Fibroblast of gingiva (primary cell): ENCODE results near the gene C4BPB.

ENCODE experiments used
- DNase-seq: peaks from one replicate; pipeline ENCODE4 v3.0.0-alpha.2; 2011; ENCODE audit warnings: low read depth

Gene C4BPB

DNA sequence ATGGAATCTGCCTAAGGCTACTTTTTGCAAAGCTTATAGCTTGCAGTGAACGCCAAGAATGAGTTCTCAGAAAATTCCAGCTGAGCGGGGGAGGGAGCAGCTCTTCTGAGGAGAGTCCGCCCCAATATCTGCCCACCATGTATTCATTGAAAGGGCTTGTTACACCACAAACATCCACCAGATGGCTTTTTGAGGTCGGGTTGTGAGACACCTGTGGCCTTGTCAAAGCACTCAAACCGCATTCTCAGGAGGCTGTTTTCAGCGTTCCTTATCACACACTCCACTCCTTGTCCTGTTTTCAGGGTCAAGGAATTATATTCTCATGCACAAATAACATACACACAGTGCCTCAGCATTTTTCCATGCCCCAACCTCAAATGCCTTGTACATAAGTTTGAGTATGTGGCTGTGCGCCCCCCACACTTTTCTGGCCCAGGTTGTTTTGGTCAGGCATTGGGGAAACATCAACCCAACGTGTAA is 3.9 kb upstream of the C4BPB start:
- DNase-seq: peak; percentile 26

DNA sequence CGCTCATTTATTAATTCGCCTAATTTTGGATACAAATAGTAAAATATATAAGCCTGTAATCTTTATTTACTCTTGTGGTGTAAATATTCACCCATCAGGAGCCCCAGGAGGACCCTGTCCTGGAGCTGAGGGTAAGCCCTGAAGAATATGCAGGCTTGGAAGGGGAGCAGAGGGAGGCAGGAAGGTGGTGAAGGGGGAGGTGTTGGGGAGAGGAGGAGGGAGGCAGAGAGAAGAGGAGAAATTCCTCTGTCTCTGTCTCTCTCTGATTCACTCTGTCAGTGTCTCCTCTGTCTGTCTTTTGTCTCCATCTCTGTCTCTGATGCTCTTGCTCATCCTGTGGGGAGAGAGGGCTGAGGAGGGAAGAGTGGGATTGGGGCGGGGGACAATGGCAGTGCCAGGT is 2.8 kb upstream of the C4BPB start:
- no peak for DNase-seq

DNA sequence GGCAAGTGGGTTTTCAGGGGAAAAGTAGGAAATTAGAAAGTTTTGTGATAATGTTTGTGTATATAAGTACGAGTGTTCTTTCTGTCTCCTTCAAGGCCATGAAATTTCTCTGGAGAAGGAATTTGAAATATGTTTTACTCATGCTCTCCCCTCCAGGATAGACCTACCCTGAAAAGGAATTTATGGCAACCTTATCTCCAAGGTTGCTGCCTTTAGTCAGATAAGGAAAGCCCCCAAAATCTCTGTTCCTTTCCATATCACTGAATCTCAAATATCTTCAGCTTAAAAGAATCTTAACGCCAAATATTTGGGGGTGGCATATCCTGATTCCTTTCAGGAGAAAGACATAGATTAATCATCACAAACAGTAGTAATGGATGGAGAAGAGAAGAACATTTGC is 499 bp upstream of the C4BPB start:
- no peak for DNase-seq

DNA sequence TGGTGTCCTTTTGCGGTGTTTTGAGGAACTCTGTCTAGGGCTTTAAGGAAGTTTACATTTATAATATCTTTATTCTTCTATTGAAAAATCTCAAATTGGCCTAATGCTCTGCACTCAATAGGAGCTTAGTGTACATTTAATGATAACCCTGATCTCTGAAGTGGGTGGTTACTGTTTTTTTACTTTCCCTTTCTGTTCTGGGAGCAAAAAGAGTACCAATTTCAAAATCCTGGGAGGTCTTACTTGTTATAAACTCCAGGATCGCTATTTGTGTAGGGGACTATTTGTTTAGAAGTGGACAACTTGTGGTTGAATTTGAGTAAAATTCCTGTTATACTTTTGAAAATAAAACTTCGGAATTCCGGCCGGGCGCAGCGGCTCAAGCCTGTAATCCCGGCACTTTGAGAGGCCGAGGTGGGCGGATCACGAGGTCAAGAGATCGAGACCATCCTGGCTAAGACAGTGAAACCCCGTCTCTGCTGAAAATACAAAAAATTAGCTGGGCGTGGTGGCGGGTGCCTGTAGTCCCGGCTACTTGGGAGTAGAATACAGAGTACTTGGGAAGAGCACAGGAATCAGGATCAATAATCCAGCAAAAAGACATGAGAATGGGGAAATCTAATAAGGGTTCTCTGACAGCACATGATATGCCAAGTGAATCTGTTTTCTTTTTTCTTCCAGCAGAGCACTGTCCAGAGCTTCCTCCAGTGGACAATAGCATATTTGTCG is 1.1 kb downstream of the C4BPB start:
- no peak for DNase-seq

DNA sequence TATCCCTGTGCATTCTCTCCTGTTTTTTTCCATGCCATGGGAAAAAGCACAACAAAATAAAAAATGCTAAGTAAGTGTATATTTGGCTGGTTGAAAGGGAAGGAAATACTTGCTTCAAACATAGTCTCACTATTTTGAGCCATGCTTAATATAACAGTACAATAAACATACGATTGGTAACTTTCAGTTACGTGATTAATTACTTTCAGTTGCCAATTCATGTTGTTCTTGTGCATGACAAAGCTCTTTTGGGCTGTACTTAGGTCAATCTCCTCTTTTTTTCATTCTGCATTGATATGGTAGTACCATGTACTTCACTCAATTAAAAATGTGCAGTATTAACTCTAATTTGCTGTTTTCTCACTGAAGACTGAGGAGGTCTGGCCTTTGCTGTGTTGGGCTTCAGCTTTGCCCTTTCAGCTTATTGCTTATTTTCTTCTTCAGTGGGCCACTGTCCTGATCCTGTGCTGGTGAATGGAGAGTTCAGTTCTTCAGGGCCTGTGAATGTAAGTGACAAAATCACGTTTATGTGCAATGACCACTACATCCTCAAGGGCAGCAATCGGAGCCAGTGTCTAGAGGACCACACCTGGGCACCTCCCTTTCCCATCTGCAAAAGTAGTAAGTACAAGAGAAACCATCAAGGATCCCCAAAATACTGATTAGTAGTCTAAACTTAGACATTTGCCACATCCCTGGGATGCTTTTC is 2.7 kb downstream of the C4BPB start:
- DNase-seq: no peak

DNA sequence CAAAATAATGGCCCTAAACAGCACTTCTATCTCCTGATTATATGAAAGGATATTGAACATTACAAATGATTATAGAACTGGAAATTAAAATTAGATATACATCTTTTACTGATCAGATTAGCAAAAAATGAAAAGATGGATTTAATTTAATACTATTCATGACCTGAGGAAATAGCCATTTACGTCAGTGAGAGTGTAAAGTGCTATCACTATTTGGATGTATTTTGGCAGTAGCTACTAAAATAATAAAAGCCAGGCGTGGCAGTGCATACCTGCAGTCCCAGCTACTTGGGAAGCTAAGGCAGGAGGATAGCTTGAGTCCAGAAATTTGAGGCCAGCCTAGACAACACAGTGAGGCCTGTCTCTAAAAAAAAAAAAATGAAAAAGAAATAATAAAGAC is 5.3 kb downstream of the C4BPB start:
- no peak for DNase-seq

DNA sequence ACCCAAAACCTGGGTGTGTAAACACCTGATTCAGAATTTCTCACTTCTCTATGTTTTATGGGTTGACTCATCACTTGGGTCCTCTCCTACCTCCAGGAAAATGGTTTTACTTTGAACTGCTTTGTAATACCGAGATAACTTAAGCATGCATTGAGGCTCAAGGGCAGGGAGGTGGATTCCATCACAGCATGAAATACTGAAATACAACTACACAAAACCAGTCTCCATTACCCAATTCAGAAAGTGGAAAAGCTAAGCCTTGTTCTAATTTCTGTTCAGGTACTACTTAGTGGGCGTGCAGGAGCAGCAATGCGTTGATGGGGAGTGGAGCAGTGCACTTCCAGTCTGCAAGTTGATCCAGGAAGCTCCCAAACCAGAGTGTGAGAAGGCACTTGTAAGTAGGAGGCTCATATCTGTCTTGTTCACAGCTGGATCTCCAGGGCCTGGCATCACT is 9.2 kb downstream of the C4BPB start:
- no peak for DNase-seq

DNA sequence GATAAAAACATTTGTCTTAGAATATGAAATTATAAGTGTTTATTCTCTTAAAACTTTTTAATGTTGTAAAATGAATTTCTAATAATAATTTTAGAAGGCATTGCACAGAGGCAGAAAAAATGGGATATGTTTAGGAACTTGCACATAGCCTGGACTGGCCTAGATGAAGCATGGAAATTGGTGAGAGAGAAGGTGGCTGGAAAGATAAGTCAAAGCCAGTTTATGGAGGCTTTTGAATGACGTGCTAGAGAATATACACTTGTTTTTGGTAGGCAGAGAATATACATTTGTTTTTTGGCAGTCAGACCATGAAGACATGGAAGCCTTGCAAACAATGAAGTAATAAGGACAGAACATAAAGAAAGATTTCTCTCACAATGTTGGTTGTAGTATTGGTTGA is 13.1 kb downstream of the C4BPB start:
- no peak for DNase-seq

DNA sequence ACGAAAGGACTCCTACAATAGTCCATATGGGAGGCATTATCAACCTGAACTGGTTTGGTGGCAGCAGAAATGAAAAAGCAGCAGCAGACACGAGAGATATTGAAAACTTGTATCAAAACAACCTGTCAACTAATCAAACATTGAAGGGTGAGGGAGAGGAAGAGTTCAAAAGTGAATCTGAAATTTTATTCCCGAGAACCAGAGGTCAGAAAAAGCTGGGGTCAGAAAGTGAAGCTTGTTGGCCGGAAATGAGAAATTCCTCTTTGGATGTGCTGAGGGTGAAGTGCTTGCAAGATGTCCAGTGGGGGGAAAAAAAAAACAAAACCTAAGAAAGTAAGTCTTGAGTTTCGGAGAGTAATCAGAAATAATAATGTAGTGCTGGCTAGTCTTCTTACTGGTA is 13.5 kb downstream of the C4BPB start:
- no peak for DNase-seq

DNA sequence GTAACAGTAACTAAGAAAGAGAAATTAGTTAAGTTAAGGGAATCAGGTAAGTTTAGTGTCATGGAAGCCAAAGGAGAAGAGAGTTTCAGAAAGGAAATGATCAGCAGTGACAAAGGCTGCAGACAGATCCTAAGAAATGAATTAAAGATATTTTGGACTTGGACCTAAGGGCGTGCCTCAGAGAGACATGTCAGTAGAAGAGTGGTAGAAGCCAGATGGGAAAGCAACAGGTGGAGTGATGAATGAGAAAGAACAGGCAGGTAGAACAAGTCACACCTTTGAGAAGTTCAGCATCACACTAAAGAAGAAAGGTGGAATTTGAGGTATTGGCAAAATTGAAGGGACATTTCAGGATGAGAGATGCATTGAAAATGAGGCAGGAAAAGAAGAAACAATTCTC is 14.0 kb downstream of the C4BPB start:
- DNase-seq: no peak

DNA sequence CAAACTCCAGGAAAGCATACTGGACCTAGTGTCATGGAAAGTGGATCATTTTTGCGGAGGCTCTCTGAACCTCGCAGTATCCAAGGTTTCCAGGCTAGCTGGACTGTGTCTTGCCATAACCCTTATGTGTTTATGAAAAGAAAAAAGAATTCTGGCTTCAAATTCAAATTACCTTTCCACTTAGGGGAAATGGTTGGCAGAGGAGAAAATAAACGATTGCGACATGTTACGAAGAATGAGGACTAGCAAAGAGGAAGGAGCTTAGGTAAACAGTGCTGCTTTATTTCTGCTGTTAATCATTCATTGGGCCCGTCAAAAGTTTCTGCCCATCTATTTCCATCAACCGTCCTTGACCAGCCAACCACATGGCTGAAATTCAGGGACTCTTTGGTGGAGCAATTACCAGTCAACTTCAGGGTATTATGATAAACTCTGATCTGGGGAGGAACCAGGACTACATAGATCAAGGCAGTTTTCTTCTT is 15.3 kb downstream of the C4BPB start, which contains the start of gene C4BPA:
Gene C4BPA, plus strand, starts transcription at position 342 of the 482 bp plus-strand sequence. CDS start 8,793 bp downstream, outside the sequence.
- DNase-seq: no peak

DNA sequence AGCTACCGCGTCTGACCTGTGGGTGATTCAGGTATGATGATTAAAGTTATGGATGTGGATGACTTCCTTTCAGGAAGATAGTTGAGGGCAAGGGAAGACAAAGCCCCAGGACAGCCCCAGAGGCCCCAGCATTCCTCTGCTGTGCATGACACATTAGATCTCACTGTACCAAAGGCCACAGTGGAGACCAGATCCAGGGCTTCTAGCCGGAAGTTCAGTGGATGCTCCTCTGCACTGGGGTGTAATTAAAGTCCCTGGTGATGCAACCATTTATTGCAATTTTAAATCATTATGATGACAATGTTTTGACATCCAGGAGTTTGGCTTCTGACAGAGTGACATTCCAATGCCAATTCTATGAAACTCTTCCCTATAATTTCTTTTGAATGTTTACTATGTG is 20.3 kb downstream of the C4BPB start:
- no peak for DNase-seq

DNA sequence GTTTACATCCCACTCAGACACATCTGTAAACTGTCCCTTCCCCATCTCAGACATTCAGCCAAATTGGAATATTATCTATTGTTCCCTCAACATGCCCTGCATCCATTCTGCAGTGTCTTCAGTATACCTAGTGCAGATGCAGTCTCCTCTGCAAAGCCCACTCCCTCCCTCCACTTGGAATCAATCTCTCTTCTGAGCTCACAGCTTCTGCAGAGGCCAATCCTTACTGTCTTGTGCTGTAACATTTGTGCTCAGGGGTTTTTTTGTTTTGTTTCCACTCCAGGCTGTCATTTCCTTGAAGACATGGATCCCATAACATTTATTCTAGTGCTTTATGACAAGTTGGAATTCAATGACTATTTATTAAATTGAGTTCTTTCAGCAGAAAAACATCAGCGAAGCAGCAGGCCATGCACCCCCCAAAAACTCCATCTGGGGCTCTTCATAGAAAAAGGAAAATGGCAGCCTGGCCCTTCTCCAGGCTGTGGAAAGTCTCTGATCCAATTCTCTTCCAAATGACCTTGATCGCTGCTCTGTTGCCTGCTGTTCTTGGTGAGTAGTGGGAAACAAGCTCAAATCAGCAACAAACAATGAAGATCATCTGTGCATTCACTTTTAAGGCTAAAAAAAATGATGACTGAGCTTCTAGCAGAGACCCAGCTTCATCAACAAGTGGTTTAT is 24.1 kb downstream of the C4BPB start:
- DNase-seq: no peak

DNA sequence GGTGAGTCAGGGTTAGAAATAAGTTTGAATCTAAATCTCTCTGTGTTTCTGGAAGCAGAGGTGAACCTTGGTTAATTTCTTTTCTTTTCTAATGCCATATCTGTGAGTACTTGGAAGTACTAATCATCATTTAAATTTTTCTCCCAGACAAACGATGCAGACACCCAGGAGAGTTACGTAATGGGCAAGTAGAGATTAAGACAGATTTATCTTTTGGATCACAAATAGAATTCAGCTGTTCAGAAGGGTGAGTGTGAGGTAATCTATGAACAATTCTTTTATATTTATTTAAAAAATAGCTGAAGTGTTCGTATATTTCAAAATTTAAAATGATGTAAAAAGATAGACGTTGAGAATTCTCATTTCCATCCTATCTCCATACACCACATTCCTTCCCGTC is 26.6 kb downstream of the C4BPB start:
- DNase-seq: no peak

DNA sequence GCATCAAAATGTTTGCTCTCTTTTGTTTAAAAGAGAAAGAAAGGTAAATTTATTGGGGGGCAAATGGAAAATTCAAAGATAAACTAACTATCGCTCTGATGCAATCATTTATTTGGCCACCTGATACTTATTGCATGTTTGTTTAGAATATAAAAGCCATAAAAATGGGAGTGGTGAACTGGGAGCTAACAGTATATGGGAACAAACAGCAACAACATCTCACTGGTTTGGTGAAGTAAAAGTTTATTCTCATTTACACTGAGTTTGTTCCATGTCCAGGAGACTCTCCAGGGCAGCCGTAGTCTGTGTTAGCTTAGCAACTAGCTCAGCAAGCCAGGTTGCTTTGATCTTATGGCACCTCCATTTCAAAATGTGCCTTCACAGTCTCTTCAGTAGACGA is 35.7 kb downstream of the C4BPB start:
- DNase-seq: no peak

DNA sequence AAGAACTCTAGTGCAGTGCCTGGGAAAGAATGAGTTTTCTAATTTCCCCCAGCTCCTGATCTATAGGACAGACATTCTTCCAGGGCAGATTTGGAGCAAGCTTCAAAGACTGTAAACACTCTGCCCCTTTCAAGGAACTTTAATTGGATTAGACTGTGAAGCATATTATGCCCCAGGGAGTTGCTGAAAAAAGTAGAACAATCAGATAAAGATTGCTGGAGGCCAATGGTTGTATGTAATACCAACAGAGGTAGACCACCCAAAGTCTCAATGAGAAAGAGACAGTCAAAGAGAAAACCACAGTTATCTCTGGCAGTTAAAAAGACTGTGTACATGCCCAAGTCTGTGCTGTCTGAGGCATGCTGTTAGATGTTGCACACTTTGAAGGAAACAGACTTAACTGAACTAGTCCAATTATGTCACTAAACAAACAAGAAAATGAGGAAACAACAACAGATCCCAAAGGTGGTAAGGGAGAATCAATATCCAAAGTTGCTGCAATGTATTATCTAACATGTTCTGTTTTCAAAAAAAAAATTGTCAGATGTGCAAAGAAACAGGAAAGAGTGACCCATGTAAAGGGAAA is 39.8 kb downstream of the C4BPB start:
- DNase-seq: no peak

DNA sequence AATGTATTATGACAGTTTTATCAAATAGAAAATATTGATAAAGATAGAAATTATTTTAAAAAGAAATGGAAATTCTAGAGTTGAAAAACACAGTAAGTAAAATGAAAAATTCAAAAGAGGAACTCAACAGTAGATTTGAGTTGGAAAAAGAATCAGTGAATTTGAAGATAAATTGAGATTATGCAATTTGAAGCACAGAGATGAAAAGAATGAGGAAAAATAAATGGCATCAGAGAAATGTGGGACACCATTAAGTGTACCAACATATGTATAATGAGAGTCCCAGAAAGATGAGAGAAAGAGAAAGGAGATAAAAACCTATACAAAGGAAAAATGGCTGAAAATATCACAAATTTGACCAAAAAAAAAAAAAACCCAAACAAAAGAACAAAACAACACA is 40.4 kb downstream of the C4BPB start:
- no peak for DNase-seq

DNA sequence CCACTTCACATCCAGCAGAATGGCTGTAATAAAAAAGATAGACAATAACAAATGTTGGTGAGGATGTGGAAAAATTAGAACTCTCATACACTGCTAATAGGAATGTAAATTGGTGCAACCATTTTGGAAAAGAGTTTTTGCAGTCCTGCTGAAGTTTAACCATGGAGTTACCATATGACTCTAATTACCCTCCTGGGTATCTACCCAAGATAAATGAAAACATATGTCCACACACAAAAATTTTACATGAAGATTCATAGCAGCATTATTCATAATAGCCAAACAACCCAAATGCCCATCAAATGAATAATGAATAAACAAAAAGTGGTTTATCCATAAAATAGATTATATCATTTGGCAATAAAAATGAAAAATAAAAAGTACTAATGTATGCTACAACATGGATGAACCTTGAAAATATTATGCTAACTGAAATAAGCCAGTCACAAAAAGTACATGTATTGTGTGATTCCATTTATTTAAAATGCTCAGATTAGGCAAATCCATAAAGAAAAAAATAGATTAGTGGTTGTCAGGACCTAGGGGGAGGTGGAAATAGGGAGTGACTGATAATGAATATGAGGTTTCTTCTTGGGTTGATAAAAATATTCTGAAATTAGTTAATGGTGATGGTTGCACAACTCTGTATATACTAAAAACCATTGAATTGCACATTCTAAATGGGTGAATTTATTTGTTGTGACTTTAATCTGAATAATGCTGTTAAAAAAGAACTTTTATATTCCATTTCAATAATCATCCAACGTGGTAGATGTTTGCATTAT is 41.8 kb downstream of the C4BPB start:
- DNase-seq: no peak

DNA sequence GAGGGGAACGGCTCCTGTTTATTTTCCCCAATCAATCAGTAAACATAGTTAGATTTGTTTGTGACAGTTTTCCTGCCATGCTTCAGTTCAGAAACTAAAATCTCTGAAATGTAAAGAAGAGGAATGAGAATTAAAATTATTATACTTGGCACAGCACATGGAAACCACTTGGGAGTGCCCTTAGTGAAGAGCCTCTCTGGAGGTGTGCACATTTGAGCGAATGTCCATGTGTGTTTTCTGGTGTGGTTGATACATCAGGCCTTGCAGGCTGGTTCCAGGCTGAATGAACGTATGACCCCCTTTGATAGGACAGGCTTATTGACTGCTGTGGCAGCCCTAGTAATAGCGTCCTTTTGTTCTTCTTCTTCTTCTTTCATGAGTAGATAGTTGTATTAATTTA is 42.5 kb downstream of the C4BPB start:
- no peak for DNase-seq

DNA sequence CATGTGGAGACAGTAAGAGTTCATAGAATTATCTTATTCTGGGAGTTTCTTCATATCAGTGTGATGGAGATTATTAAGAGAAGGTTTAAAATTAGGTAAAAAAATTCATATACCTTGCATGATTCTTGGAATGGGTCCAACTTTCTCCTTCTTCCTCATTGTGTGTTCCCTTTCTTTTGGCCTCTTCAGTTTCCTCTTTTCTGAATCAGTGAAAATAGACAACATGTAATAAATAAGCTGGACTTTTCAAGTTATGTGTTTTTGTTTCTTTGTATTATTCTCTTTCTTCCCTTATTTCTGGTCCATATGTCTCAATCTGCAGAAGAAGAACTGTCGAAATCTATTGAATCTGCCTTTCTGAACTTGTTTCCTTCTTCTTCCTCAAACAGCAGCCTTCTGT is 45.9 kb downstream of the C4BPB start:
- DNase-seq: no peak

DNA sequence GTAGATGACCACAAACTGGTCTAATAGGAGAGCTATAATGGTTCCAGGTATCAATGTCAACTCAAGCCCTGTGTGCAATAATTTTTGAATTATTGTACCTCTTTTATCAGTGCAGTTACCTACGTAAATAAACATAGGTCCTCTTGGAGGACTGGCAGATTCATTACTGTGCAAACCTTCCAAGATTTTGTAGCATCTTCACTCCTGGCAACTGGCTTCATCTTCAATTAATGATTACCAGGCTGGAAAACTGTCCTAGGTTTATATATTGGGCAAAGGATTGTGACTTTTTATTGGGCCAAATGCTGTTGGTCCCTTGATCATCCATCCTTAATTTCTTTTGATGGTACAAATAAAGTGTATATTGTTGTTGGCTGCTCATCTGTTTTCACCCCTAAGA is 51.0 kb downstream of the C4BPB start:
- no peak for DNase-seq

DNA sequence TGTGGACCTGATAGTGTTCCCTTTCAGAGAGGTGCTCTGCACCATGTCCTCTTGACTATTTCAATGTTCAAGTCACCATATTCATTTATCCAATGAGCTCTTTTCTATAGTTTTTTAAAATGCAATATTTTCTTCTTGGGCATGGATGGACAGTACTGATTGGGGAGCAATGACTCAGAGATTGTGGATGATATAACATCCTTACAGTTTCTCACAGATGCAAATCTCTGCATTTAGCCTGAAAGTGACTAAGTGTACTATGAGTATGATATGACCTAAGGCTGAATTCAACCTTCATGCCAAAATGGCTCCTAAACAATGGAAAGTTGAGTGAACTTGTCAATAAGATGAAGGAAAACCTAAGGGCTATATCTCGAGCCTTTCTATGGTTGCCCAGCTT is 51.9 kb downstream of the C4BPB start:
- no peak for DNase-seq
